OCI-LY3 (cell line): ENCODE measurements around the gene SELENOT.

ENCODE experiments used
- H2AFZ ChIP-seq: fragments of 200-600, 300-600 bp; shearing (Covaris generic); 2 replicates; pipeline ENCODE4 v1.6.0; 2014; ENCODE audit warnings: antibody characterized with exemption, low read depth, low read length
- H3K27ac ChIP-seq: fragments of 200-600, 300-600 bp; sonication (generic); 2 replicates; pipeline ENCODE4 v1.5.1; 2014; ENCODE audit warnings: mild to moderate bottlenecking, low read length, moderate library complexity, mixed read lengths
- H3K27me3 ChIP-seq: fragments of 200-600, 300-600 bp; sonication (generic); 2 replicates; pipeline ENCODE4 v1.6.1; 2014; ENCODE audit warnings: low read depth, low read length, mixed read lengths
- H3K36me3 ChIP-seq: fragments of 200-600, 300-600 bp; sonication (generic); replicated peaks from 2 replicates; pipeline ENCODE3; 2014; ENCODE audit warnings: low read depth, low read length, mixed read lengths
- H3K4me1 ChIP-seq: fragments of 300-600, 200-600 bp; sonication (generic); 2 replicates; pipeline ENCODE4 v1.6.1; 2014; ENCODE audit warnings: low read length, mixed read lengths
- H3K4me2 ChIP-seq: fragments of 200-600, 300-600 bp; sonication (generic); 2 replicates; pipeline ENCODE4 v1.6.1; 2014; ENCODE audit warnings: low read length, mixed read lengths
- H3K4me3 ChIP-seq: fragments of 300-600, 200-600 bp; sonication (generic); 2 replicates; pipeline ENCODE4 v1.5.1; 2014; ENCODE audit warnings: antibody characterized with exemption, mild to moderate bottlenecking, low read length, moderate library complexity
- H3K79me2 ChIP-seq: fragments of 300-600, 200-600 bp; shearing (Covaris generic); 2 replicates; pipeline ENCODE4 v1.6.1; 2014; ENCODE audit warnings: mild to moderate bottlenecking, low read length, mixed read lengths
- H3K9ac ChIP-seq: fragments of 300-600, 200-600 bp; shearing (Covaris generic); 2 replicates; pipeline ENCODE4 v1.6.0; 2014; ENCODE audit warnings: mild to moderate bottlenecking, low read length, moderate library complexity
- H3K9me3 ChIP-seq: fragments of 200-600, 300-600 bp; shearing (Covaris generic); 2 replicates; pipeline ENCODE4 v1.6.1; 2014; ENCODE audit warnings: low read length, mixed read lengths; ENCODE audit not compliant: insufficient read depth
- H4K20me1 ChIP-seq: fragments of 200-600, 300-600 bp; sonication (generic); 2 replicates; pipeline ENCODE4 v1.6.1; 2016; ENCODE audit warnings: low read length, mixed read lengths; ENCODE audit not compliant: insufficient read depth
- CTCF ChIP-seq: fragments of 200-600, 300-600 bp; sonication (generic); IDR thresholded peaks from 2 replicates; pipeline ENCODE4 v1.5.1; 2014; ENCODE audit warnings: antibody characterized with exemption, low read length, low read depth
- EZH2phosphoT487 ChIP-seq: fragments of 200-600 bp; shearing (Covaris generic); IDR thresholded peaks from 2 replicates; pipeline ENCODE4 v1.6.1; 2018; ENCODE audit warnings: antibody characterized with exemption, mixed run types, low read depth

SELENOT gene

GRCh38 chr3:150610785-150611184 lies 7.7 kb downstream of the SELENOT start:
- TF ChIP-seq CTCF, result no peak
- no peak for TF ChIP-seq EZH2phosphoT487
- Histone ChIP-seq H3K4me2 (no peak overlapping the region), H3K27me3 (no peaks in the 10 kb centered on the region), H3K79me2 (peaks cover 88% of the 10 kb centered on the region), H2AFZ (no peak overlapping the region), H4K20me1 (peaks cover 85% of the 10 kb centered on the region), H3K4me3 (no peak overlapping the region), H3K9me3 (no peaks in the 10 kb centered on the region), H3K36me3 (peaks cover 49% of the 10 kb centered on the region), H3K9ac (no peak overlapping the region), H3K4me1 (peaks cover 54% of the 10 kb centered on the region), H3K27ac (no peak overlapping the region)

- Histone ChIP-seq H3K36me3 (peaks cover 42% of the 10 kb centered on the region), H3K79me2 (peaks cover 83% of the 10 kb centered on the region), H3K9ac (no peak overlapping the region), H2AFZ (no peak overlapping the region), H3K4me3 (no peak overlapping the region), H3K27me3 (no peaks in the 10 kb centered on the region), H3K9me3 (no peaks in the 10 kb centered on the region), H4K20me1 (peaks cover 78% of the 10 kb centered on the region), H3K4me2 (no peak overlapping the region), H3K27ac (no peak overlapping the region), H3K4me1 (peaks cover 47% of the 10 kb centered on the region)
- TF ChIP-seq CTCF, result no peak
- no peak for TF ChIP-seq EZH2phosphoT487
Observed at GRCh38 chr3:150611666-150612065, 8.5 kb downstream of the SELENOT start.

GRCh38 chr3:150612494-150612893 lies 9.4 kb downstream of the SELENOT start:
- Histone ChIP-seq H4K20me1 (peaks cover 78% of the 10 kb centered on the region), H3K9me3 (no peaks in the 10 kb centered on the region), H2AFZ (no peak overlapping the region), H3K4me2 (no peak overlapping the region), H3K27me3 (no peaks in the 10 kb centered on the region), H3K4me1 (peaks cover 39% of the 10 kb centered on the region), H3K4me3 (no peak overlapping the region), H3K79me2 (peaks cover 83% of the 10 kb centered on the region), H3K27ac (no peak overlapping the region), H3K9ac (no peak overlapping the region), H3K36me3 (peaks cover 42% of the 10 kb centered on the region)
- TF ChIP-seq EZH2phosphoT487, result no peak
- TF ChIP-seq CTCF, result no peak

- TF ChIP-seq EZH2phosphoT487, result no peak
- no peak for TF ChIP-seq CTCF
- H3K4me2 ChIP-seq, result no peak overlapping the region
- H3K9me3 ChIP-seq, result no peaks in the 10 kb centered on the region
- no peak overlapping the region for H3K27ac ChIP-seq
- H3K9ac ChIP-seq, result no peak overlapping the region
- peaks cover 42% of the 10 kb centered on the region for H3K36me3 ChIP-seq
- H3K79me2 ChIP-seq, result peaks cover 83% of the 10 kb centered on the region
- no peak overlapping the region for H2AFZ ChIP-seq
- H3K27me3 ChIP-seq, result no peaks in the 10 kb centered on the region
- peaks cover 33% of the 10 kb centered on the region for H3K4me1 ChIP-seq
- no peak overlapping the region for H3K4me3 ChIP-seq
- peaks cover 78% of the 10 kb centered on the region for H4K20me1 ChIP-seq
Observed at GRCh38 chr3:150613034-150613433, 9.9 kb downstream of the SELENOT start.
